Choroid plexus epithelial cell (primary cell): ENCODE results near the gene SLC29A1.

ENCODE experiments used
- DNase-seq: peaks from one replicate; pipeline ENCODE4 v3.0.0-alpha.2; 2010; ENCODE audit warnings: low read depth
- H3K4me3 ChIP-seq: 2 replicates; pipeline ENCODE4 v1.5.1; 2011; ENCODE audit warnings: low read depth, mild to moderate bottlenecking, control low read depth, low read length, moderate library complexity
- TF ChIP-seq, protein P1 (sequence below): conservative IDR thresholded peaks from 2 replicates; pipeline ENCODE4 v1.5.1; 2011; ENCODE audit warnings: low read depth, mild to moderate bottlenecking, control low read depth, inconsistent platforms, low read length, moderate library complexity

SLC29A1 gene

DNA sequence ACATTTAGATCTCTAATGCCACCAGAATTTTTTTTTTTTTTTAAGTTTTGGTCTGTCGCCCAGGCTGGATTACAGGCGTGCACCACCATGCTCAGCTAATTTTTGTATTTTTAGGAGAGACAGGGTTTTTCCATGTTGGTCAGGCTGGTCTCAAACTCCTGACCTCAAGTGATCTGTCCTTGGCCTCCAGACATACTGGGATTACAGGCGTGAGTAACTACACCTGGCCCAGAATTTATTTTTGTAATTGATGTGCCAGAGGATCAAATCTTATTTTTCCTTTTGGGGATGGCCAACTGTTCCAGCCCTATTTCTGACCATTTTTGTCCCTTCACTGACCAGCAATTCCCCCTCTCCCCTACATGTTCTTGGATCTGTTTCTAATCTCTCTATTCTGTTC lies 24.7 kb upstream of the SLC29A1 start:
- TF ChIP-seq, protein P1, sequence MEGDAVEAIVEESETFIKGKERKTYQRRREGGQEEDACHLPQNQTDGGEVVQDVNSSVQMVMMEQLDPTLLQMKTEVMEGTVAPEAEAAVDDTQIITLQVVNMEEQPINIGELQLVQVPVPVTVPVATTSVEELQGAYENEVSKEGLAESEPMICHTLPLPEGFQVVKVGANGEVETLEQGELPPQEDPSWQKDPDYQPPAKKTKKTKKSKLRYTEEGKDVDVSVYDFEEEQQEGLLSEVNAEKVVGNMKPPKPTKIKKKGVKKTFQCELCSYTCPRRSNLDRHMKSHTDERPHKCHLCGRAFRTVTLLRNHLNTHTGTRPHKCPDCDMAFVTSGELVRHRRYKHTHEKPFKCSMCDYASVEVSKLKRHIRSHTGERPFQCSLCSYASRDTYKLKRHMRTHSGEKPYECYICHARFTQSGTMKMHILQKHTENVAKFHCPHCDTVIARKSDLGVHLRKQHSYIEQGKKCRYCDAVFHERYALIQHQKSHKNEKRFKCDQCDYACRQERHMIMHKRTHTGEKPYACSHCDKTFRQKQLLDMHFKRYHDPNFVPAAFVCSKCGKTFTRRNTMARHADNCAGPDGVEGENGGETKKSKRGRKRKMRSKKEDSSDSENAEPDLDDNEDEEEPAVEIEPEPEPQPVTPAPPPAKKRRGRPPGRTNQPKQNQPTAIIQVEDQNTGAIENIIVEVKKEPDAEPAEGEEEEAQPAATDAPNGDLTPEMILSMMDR = no peak
- no peak for DNase-seq
- H3K4me3 ChIP-seq = no peak overlapping the region

DNA sequence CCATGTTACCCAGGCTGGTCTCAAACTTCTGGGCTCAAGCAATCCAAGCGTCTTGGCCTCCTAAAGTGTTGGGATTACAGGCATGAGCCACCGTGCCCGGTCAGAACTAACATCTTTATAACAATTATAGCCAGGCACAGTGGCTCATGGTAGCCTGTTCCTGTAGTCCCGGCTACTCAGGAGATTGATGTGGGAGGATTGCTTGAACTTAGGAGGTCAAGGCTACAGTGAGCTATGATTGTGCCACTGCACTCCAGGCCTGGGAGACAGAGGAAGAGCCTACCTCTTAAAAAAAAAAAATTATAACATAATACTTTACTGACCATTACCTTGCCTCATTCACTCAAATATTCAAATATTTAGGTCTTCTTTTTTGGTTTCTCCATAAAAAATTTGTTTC lies 23.5 kb upstream of the SLC29A1 start:
- TF ChIP-seq, protein P1 = no peak
- no peak for DNase-seq

GRCh38 chr6:44201200-44201599 lies 22.2 kb upstream of the SLC29A1 start:
- DNase-seq = no peak
- TF ChIP-seq, protein P1 = no peak
- no peak overlapping the region for H3K4me3 ChIP-seq

More for the DNA sequence above, 23.5 kb upstream of the SLC29A1 start:
- H3K4me3 ChIP-seq = no peak overlapping the region

GRCh38 chr6:44201638-44202303 lies 21.6 kb upstream of the SLC29A1 start:
- TF ChIP-seq, protein P1 = no peak
- no peak for DNase-seq
- H3K4me3 ChIP-seq = no peak overlapping the region

DNA sequence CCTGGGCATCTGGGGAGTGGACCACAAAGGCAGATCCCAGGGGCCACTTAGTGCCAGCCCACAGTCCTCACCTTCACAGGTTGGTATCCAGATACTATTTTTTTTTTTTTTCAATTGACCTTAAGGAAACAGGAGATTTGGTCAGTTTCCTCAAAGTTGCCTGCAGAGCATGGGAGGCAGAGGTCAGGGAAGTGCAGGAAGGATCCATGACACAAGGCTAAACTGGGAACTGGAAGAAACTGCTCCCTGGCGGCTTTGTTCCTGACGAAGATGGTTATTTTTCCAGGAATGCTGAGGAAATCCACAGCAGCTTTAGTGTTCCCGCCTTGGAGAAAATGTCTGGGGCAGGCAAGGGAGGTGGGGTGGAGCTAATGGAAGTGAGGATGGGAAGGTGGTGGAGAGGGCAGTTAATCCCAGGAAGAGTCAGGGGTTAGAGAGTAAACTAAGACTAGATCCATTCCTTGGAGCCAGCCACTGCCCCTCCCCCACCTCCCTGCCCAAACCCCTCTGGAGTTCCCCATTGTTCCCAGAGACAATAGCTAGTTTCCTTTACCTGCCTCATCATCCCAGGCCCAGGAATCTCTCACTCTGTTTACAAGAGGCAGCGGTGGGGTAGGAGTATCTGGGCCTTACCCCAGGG lies 20.9 kb upstream of the SLC29A1 start:
- H3K4me3 ChIP-seq = no peak overlapping the region
- TF ChIP-seq, protein P1 = no peak
- no peak for DNase-seq

DNA sequence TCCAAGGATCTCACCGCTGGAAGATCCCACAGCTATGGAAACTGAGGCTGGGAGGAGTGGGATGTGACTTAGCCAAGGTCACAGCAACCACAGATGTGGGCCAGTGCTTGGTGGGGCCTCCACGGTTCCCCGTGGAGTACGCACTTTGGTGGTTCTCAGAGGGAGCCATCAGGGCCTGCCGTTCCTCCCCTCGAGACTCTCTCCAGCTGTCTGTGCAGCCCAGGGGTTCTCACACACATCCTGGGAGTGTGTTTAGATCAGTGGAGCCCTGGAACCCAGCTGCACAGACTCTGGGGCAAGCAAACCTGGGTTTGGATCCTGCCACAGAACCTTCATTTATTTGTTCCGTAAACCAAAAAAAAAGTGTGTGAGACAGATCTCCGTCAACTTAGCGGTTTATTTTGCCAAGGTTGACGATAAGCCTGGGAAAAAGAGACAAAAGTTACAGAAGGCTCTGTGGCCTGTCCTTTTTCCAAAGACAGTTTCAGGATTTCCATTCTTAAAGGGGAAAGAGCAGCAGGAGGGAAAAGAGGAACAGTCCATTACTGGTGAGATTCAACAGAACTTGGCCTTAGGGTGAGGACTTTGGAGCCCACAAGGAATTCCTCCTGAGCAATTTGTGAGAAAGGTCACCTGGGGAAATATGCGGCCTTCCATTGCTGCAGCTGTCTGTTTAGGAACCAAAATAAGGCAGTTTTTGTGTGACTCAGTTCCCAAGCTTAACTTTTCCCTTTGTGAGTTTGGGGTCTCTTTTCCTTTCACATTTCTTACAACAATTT lies 20.2 kb upstream of the SLC29A1 start:
- H3K4me3 ChIP-seq = no peak overlapping the region
- TF ChIP-seq, protein P1 = no peak
- DNase-seq = peak; percentile 43
